Activated T-cell treated with anti-CD3 and anti-CD28 coated beads for 24 hours (primary cell): Measurements from ENCODE around the gene STK4.

Source experiments
- DNase-seq: peaks from one replicate; pipeline ENCODE4 v3.0.0-alpha.2; 2020; ENCODE audit warnings: low read depth

Gene STK4

DNA sequence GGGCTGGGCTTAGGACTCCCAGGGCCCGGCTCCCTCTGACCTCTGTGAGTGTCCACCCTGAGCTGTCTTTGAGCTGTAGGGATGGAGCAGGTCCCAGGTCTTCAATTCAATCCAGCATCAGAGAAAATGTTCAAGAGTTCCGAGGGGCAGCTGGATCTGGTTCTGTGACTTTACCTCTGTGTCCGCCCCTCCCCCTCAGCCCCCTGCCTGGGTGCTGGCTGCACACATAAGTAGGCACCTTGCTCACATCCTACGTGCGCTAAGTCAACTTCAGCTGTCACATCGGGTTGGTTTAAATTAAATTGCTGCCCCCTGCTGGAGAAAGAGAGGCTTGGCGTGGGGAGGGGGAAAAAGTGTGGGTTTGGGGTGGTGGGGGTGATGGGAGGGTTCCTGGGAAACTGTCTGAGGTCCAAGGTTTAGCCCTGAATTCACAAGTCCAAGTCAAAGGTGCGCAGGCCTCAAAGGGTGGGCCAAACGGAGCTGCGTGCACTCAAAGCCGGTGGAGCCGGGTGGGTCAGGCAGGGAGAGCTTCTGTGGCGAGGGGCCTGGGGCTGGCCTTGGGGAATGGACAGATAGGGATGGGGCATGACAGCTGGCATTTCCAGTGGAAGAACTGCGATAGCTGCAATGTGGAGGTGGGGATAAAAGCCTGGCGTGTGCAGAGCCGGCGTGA, 145.6 kb downstream of the STK4 start:
- no peak for DNase-seq

- no peak for DNase-seq
Measured at GRCh38 chr20:45112754-45113153, 146.4 kb downstream of the STK4 start.

DNA sequence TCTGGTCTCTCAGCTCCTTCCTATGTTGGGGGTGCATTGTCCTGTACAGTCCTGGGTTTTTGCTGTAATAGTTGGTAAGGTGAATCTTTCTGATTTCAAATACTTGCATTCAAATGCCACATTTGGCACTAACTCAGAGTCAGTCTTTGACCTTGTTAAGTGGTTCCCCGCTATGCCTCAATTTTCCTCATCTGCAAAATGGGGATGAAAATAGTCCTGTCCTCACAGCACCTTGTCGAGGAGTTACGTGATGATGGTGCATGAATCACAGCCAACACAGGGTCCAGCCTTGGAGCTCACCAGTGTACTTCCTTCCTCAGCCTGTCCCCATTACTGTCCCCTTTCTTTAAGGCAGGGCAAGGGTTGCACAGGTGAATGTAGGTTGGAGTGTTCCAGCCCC, 147.6 kb downstream of the STK4 start:
- no peak for DNase-seq

DNA sequence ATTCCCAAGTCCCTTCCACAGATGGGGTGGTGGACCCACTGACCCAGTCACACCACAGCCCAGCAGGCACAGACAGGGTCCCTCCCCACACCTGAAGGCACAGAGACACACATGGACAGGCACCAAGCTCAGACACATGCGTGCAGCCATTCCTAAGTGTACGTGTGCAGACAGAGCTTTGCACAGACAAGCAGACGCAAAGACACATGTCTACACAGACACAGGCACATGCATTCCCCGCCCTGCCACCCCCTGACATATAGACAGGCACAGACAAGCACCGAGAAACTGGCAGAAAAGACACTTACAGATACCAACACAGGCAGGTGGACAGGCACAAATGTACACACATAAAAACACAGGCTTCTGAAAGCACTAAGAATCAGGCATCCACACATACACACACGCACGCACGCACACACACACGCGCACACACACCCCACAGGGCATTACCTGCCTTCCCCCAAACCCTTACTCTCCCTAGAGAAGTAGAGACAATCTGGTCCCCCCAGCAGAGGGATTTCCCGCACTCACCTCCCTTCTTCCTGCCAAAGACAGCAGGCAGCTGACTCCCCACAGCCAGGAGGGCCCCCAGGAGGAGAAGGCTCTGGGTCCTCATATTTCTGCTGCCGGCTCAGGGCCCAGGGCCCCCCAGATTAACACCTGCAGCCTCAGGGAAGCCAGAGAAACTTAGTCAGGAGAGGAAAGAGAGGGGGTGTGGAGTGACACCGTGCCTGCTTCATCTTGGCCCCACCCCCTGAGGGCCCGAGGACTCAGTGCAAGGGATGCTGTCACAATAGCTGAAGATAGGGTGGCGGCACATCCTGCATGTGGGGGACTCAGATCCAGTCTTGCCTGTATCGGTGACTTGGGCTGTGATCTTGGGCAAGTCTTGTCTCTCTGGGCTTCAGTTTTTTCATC, 148.4 kb downstream of the STK4 start, which contains the start of gene WFDC5:
TSS of gene WFDC5 (minus strand) at position 710 of the 921 bp plus-strand sequence. CDS start at position 619, 91 bp downstream.
- no peak for DNase-seq

DNA sequence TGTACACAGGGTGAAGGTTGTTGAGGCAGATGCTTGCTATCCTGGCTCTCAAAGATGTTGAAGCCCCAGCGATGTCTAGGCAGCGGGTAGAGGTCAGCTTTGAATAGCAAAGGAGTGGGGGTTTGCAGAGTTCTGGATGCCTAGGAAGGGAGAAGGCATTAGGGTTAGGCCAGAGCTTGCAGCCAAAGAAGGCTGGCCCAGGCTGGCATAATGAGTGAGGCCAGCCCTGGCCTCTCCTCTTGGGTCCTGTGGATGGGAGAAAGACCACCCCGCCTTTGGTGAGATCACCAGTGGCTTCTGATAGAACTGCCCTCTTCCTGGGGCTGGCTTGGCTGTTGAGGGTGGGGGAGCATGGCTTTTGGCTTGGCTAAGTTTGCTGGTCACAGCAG, 149.1 kb downstream of the STK4 start:
- no peak for DNase-seq

GRCh38 chr20:45115829-45116228, 149.5 kb downstream of the STK4 start:
- DNase-seq = no peak

GRCh38 chr20:45117581-45117980, 151.3 kb downstream of the STK4 start:
- no peak for DNase-seq

- no peak for DNase-seq
Measured at GRCh38 chr20:45118028-45118427, 151.7 kb downstream of the STK4 start.

DNA sequence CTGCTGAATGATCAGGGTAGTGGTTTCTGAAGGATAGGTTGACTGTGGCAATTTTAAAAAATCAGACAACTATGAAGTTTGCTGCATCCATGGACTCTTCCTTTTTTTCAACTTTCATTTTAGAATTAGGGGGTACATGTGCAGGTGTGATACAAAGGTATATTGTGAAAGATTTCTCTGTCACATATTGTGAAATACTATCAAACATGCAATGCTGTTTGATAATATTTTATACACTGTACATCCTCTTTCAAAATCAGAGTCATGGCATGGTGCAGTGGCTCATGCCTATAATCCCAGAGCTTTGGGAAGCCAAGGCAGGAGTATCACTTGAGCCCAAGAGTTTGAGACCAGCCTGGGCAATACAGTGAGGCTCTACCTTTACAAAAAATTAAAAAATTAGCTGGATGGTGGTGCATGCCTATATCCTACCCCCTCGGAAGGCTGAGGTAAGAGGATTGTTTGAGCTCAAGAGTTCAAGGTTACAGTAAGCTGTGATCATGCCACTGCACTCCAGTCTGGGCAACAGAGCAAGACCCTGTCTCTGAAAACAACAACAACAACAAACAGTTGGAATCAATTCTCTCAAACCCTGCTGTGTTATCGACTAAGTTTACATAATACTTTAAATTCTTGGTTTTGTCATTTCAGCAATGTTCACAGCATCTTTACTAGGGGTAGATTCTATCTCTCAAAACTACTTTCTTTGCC, 153.4 kb downstream of the STK4 start:
- DNase-seq = no peak

DNA sequence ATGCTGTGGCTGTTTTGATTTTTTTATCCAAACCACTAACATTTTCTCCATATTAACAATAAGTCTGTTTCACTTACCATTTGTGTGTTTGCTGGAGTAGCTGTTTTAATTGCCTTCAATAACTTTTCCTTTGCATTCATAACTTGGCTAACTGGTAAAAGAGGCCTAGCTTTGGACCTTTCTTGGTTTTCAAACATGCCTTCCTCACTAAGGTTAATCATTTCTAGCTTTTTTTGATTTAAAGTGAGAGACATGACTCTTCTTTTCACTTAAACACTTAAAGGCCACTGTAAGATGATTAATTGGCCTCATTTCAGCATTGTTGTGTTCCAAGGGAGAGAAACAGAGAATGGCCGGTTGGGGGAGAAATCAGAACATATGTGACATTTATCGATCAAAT, 155.1 kb downstream of the STK4 start:
- no peak for DNase-seq

DNA sequence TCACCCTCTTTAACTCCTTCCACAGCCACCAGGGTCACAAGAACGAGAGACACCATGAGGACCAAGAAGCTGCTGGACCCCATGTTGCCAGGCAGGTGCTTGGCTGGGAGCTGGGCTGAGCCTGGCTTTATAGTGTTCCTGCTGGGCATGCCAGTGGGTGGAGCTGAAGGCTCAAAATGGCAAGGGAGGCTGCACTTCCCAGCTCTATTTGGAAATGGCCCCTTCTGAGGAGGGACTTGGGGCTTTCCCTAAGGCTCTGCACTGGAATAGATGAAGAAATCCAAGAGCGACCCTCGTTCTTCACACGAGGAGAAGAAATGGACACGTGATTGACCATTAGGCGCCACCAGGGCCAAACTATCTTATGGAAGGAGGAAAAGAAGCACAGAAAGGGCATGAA, 158.1 kb downstream of the STK4 start, which contains the start of gene WFDC12:
TSS of gene WFDC12 (minus strand) at position 101 of the 400 bp plus-strand sequence. CDS start at position 83, 18 bp downstream.
- no peak for DNase-seq

GRCh38 chr20:45128099-45128498, 161.8 kb downstream of the STK4 start:
- no peak for DNase-seq
